ENCODE results near the gene PMPCB.
"Not testable (repeated sequence)": the region's sequence is repeated elsewhere in the genome, so short reads cannot be mapped to it uniquely, and the experiment has no call there.

DNA sequence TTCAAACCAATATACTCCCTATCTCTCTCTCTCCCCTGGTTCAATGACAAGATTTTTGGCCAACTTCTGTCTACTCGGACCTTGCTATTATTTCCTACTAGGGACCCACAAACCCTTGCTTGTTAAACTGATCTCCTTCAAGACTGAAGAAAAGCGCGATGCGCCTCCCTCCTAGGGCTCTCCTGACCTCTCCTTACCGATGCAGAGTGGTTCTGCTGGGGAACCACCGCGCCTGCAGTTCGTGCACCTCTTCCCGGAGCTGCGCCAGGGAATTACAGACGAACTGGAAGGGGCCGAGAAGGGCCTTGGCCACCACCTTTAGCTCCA, 17.6 kb upstream of the PMPCB start:
- TF ChIP-seq CTCF, POLR2A (IDR thresholded peaks at IDR 0.05): not testable (repeated sequence)

Data from testis (tissue), 2 donors.